Left cardiac atrium (tissue), 2 donors: ENCODE data around the gene C16orf87. TPM values are rescaled to one million over a fixed set of nuclear protein-coding genes. Genes with fewer than 3 reads are reported as not detected.

Experiments used
- total RNA-seq, 2 donors: library from RNA; stranded (reverse); fragmentation: NEBNext Ultra II Directional; extraction: Animal tissue kit (Norgen Biotek cat#: 25700); gene quantifications; one replicate each; pipeline ENCODE4 v1.2.1, GENCODE V29; 2021
- donor health status: DM: no; HTN: yes; CAD: no; lungs with severe emphysema.
- donor health status: DM: yes; HTN: yes; CAD: no.

The C16orf87 gene
- total RNA-seq, 2 donors from 2014 or later = 8.6 to 10.2 TPM

Other genes with a start within 250 kb of the C16orf87 start
- 1 to 10 TPM in 1 of 2 donors, under 1 TPM in 1; 0.76 to 1.8 TPM for gene SHCBP1, start 209.8 kb downstream of the C16orf87 start, total RNA-seq
- 10 to 100 TPM; 68.0 to 74.0 TPM for gene VPS35, start 142.0 kb downstream of the C16orf87 start, total RNA-seq
- gene ORC6, start 141.5 kb downstream of the C16orf87 start, total RNA-seq = 1 to 10 TPM; 2.0 to 2.1 TPM
- gene MYLK3, start 82.8 kb downstream of the C16orf87 start, total RNA-seq = 100 to 1,000 TPM; 230 to 333 TPM
- 10 to 100 TPM; 14.0 to 24.5 TPM for gene GPT2, start 53.2 kb upstream of the C16orf87 start, total RNA-seq
- 10 to 100 TPM; 79.1 to 94.9 TPM for gene DNAJA2, start 142.5 kb upstream of the C16orf87 start, total RNA-seq